Sigmoid colon (tissue), 4 donors: ENCODE measurements around the gene FBXO44.

Experiments used
- CTCF ChIP-seq, 4 experiments: fragments of 450-650 bp in 3 of 4; fragments of 200-600 bp in 1 of 4; IDR thresholded peaks; one replicate each; pipeline ENCODE4 v1.5.1; 2016 to 2019; ENCODE audit warnings: antibody characterized with exemption in 4 of 4, mild to moderate bottlenecking in 3 of 4, moderate library complexity in 2 of 4
- POLR2A ChIP-seq, 2 donors: fragments of 450-650 bp; IDR thresholded peaks; one replicate each; pipeline ENCODE4 v1.6.1; 2016; ENCODE audit warnings: antibody characterized with exemption in 2 of 2, mild to moderate bottlenecking in 2 of 2, moderate library complexity in 2 of 2
- POLR2AphosphoS5 ChIP-seq, 4 donors: sonication (generic); formaldehyde crosslinking; IDR thresholded peaks; one replicate each; pipeline ENCODE4 v1.6.1; 2017; ENCODE audit warnings: antibody characterized with exemption in 4 of 4

- TF ChIP-seq CTCF (IDR thresholded peaks at IDR 0.05) (no peak), POLR2AphosphoS5 (IDR thresholded peaks at IDR 0.05) (no peak), POLR2A (IDR thresholded peaks at IDR 0.05) (no peak)
Observed at GRCh38 chr1:11639372-11639771, 15.3 kb upstream of the FBXO44 start.
